Mesothelial cell of epicardium (in vitro differentiated cells): ENCODE data around the gene CLEC4C. TPM values are rescaled to one million over a fixed set of nuclear protein-coding genes. Genes with fewer than 3 reads are reported as not detected.

Source experiments
- DNase-seq, 2 experiments: peaks; one replicate each; pipeline ENCODE4 v3.0.0; 2021; ENCODE audit warnings: low spot score in 2 of 2; ENCODE audit not compliant: unreplicated experiment in 2 of 2
- H3K27ac Mint-ChIP-seq: 2 replicates; pipeline ENCODE4 v1.8.0; 2021; ENCODE audit warnings: mixed read lengths
- H3K27me3 Mint-ChIP-seq: 2 replicates; pipeline ENCODE4 v1.8.0; 2021; ENCODE audit warnings: low read depth, mixed read lengths
- H3K36me3 Mint-ChIP-seq: 2 replicates; pipeline ENCODE4 v1.8.0; 2021; ENCODE audit warnings: mixed read lengths
- H3K4me1 Mint-ChIP-seq: 2 replicates; pipeline ENCODE4 v1.8.0; 2021; ENCODE audit warnings: mixed read lengths
- H3K4me3 Mint-ChIP-seq: 2 replicates; pipeline ENCODE4 v1.8.0; 2021; ENCODE audit warnings: mild to moderate bottlenecking, moderate library complexity, mixed read lengths
- H3K9me3 Mint-ChIP-seq: 2 replicates; pipeline ENCODE4 v1.8.0; 2021; ENCODE audit warnings: mixed read lengths
- CTCF ChIP-seq: fragments of 200-600 bp; sonication (generic); IDR thresholded peaks from one replicate; pipeline ENCODE4 v1.5.0; 2021; ENCODE audit warnings: antibody characterized with exemption; ENCODE audit not compliant: unreplicated experiment
- total RNA-seq: library from RNA; stranded (reverse); gene quantifications from 3 replicates; pipeline ENCODE4 v1.2.1, GENCODE V29; 2021

CLEC4C gene
- total RNA-seq, 1 donor from 2014 or later: not detected

DNA sequence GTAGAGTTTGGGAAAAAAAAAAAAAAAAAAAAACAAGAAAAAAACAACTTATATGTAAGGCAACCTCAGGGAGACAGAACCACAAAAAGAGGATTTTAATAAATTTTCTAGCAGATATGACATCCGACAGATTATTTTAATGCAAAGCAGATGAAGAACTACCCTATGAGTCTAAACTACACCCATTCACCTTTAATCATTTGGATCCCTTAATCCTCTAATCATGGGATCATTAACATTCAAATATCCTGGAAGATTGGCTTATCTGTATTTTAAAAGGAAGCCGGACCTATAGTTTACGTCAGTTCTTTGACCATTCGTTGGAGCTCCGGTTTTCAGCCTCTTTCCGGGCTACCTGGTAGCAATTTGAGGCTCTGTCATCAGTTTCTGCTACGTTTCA lies 36.0 kb downstream of the CLEC4C start, which contains the start of gene DPPA3:
DPPA3 (plus strand) TSS at position 301 of the 400 bp plus-strand sequence. CDS start 138 bp downstream, outside the sequence.
- DNase-seq: no peak
- Mint-ChIP-seq H3K4me3 (no peak within 1 kb of the TSS), H3K27ac (no peak within 1 kb of the TSS), H3K9me3 (peaks cover 6% of the 10 kb centered on the region), H3K36me3 (no peaks in the 10 kb centered on the region), H3K27me3 (no peaks in the 10 kb centered on the region), H3K4me1 (peaks cover 7% of the 10 kb centered on the region)
- no peak for TF ChIP-seq CTCF

- no peaks in the 10 kb centered on the region for H3K36me3 Mint-ChIP-seq
- peaks cover 7% of the 10 kb centered on the region for H3K4me1 Mint-ChIP-seq
- H3K27ac Mint-ChIP-seq: no peak overlapping the region
- DNase-seq: no peak
- no peak overlapping the region for H3K4me3 Mint-ChIP-seq
- H3K27me3 Mint-ChIP-seq: no peaks in the 10 kb centered on the region
- TF ChIP-seq CTCF: no peak
- H3K9me3 Mint-ChIP-seq: peaks cover 6% of the 10 kb centered on the region
These were observed 37.1 kb downstream of the CLEC4C start for GRCh38 chr12:7709969-7710675.

DNA sequence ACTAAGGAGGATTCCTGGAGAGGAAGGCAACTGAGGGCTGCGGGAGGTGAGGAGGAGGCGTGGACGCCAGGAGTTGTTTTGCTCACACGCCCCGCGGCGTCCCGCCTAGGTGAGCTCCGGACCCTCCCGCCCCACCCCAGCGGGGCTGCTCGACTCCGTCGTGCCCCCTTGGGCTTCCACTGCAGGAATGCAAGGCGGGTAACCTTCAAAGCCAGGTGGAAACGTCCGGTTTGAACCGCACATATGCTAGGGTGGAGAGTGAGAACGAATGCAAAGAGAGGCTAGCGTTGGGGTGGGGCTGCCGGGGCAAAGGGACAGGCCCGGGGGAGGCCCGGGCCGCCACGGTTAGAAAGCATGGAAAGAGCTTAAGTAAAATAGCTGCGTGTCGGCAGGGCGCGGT lies 41.3 kb downstream of the CLEC4C start:
- Mint-ChIP-seq H3K9me3 (no peaks in the 10 kb centered on the region), H3K36me3 (no peaks in the 10 kb centered on the region), H3K27ac (no peak overlapping the region), H3K4me1 (peaks cover 3% of the 10 kb centered on the region), H3K4me3 (no peak overlapping the region), H3K27me3 (no peaks in the 10 kb centered on the region)
- TF ChIP-seq CTCF: no peak
- DNase-seq: no peak

DNA sequence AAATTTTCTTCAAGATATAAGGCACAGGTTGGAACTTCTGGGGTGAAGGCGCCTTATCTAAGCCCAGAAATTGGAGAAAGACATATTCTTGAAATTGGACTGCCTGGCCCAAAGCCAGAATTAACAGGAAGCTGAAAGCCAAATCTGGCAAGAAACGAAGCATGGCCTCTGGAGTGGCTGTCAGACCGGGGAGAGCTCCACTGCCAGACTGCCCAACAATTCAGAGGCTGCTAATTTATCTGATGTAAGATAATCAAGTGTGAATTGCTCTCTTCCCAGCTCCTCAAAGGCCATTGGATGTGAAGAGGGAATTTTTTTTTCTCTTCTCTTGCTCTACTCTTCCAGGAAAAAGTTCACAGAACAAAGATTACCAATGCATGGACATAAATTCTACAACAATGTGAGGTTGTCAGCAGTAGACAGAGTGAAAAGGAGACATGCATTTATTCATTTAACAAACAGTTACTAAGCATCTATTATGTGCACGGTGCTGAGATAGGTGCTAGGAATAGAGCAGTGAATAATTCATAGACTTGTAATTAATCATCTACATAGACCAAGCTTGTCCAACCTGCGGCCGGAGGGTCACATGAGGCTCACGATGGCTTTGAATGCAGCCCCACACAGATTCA lies 51.5 kb downstream of the CLEC4C start, which contains the start of gene GDF3:
GDF3 (minus strand) TSS at position 210 of the 632 bp plus-strand sequence; CDS start at position 163, 47 bp downstream.
- no peak for DNase-seq
- Mint-ChIP-seq H3K27ac (no peak within 1 kb of the TSS), H3K27me3 (peaks cover 2% of the 10 kb centered on the region)

GRCh38 chr12:7695237-7695560 lies 52.0 kb downstream of the CLEC4C start:
- no peak for TF ChIP-seq CTCF
- DNase-seq: no peak
- peaks cover 2% of the 10 kb centered on the region for H3K27me3 Mint-ChIP-seq
- no peaks in the 10 kb centered on the region for H3K36me3 Mint-ChIP-seq
- H3K4me1 Mint-ChIP-seq: peaks cover 11% of the 10 kb centered on the region
- no peak overlapping the region for H3K27ac Mint-ChIP-seq
- H3K9me3 Mint-ChIP-seq: no peaks in the 10 kb centered on the region
- H3K4me3 Mint-ChIP-seq: no peak overlapping the region

More for the DNA sequence above, 51.5 kb downstream of the CLEC4C start, which contains the start of gene GDF3:
- Mint-ChIP-seq H3K36me3 (no peaks in the 10 kb centered on the region), H3K9me3 (no peaks in the 10 kb centered on the region), H3K4me3 (no peak within 1 kb of the TSS), H3K4me1 (peaks cover 11% of the 10 kb centered on the region)
- TF ChIP-seq CTCF: no peak
